COLO668 (cell line): ENCODE results near the gene GALNT17.
A peak's percentile ranks its signal among the peaks of the same experiment; 100 is the strongest.
"Not testable (repeated sequence)": the region's sequence is repeated elsewhere in the genome, so short reads cannot be mapped to it uniquely, and the experiment has no call there.

Experiments
- DNase-seq: peaks from one replicate; lab custom pipeline; 2025; ENCODE audit not compliant: unreplicated experiment; lab: John Stamatoyannopoulos, UW

Gene GALNT17

DNA sequence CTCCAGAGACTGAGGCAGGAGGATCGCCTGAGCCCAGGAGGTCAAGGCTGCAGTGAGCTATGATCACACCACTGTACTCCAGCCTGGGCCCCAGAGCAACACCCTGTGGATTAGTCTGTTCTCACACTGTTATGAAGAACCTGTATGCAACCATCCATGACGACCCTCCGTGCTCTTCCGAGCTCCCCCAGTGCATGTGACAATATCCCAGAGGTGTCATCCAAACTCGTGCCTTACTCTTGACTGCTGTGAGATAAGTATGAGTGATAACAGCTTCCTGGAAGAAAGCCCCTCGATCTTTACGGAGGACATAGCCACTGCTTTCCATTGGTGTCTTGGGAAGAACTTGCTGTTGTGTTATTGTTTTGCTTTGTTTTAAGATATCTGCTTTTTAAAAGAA, 591.9 kb downstream of the GALNT17 start:
- no peak for DNase-seq

- no peak for DNase-seq
Measured at GRCh38 chr7:71727347-71727746, 595.4 kb downstream of the GALNT17 start.

DNA sequence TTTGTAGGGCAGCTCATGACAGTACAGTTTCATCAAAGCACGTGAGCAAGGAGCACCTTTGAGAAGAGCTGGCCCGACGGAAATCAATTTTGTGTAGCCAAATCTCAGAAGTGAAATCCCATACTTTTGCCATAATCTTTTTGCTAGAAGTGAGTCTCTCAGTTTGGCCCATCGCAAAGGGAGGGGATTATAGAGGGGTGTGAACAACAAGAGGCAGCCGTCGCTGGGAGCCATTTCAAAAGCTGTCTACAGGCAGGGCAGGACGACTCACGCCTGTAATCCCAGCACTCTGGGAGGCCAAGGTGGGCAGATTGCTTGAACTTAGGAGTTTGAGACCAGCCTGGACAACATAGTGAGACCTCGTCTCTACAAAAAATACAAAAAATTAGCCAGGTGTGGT, 599.8 kb downstream of the GALNT17 start:
- DNase-seq: no peak

DNA sequence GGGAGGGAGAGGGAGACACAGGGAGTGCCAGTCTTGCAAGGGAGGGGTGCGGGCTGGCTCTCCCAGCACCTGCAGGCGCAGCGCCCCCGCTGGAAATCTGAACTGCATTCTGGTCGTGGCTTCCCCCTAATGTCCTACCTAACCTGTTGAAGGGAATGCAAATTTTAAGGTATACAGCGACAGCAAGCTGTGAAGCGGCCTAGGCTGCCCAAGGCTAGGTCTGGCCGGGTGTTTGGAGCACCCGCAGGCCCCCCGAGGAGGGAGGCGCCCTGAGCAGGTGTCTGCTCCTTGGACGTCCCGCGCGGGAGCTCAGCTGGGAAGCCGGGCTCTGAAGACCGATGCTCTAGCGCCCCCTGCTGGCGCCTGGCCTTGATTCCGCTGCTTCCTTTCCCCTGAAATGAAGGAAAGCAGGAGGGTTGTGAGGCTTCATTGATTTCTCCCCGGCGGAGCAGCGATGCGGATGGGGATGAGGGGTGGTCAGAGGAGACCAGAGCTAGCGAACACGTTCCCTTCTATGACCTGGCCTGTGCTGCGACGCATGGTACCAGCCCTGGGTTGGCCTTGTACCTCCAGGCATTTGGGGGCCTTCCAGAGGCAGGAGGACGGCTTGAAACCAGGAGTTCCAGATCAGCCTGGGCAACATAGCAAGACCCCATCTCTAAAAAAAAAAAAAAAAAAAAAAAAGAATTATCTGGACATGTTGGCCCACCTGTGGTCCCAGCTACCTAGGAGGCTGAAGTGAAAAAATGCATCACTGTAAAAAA, 601.3 kb downstream of the GALNT17 start:
- peak; percentile 64 for DNase-seq

- peak; percentile 49 for DNase-seq
Measured at GRCh38 chr7:71735961-71736556, 604.1 kb downstream of the GALNT17 start.

DNA sequence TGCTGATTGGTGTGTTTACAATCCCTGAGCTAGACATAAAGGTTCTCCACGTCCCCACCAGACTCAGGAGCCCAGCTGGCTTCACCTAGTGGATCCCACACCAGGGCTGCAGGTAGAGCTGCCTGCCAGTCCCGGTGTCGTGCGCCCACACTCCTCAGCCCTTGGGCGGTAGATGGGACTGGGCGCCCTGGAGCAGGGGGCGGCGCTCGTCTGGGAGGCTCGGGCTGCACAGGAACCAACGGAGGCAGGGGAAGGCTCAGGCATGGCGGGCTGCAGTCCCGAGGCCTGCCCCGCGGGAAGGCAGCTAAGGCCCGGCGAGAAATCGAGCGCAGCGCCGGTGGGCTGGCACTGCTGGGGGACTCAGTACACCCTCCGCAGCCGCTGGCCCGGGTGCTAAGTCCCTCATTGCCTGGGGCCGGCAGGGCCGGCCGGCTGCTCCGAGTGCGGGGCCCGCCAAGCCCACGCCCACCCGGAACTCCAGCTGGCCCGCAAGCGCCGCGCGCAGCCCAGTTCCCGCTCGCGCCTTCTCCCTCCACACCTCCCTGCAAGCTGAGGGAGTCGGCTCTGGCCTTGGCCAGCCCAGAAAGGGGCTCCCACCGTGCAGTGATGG, 606.1 kb downstream of the GALNT17 start:
- not testable (repeated sequence) for DNase-seq

DNA sequence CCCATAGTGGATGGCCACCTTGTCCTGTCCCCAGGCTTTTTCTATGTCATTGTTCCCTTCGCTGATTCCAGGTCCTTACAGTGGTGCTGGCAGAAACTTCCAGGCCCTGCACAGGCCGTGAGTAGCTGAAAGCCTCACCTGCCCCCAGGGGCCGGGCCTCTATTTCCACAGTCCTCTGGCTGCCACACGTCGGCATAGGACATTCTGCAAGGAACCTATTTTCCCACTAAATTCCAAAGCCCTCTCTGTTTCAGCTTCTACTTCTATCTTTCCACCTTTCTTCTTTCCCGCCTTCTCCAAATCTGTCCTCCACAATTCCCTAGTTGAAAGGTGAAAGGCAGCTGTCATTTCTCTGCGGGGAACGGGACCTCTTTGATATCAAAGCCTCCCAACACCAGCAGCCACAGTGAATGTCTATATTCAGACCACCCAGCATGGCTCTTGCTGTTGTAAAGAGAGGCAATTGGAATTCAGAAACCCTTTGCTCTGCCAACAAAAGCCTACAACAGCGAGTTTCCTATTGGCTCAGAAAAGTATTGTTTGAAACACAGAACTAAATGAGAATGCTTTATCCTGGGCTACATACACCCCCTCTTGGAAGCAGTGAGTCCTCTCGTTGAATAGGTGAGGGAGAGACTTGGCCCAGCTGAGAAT, 607.7 kb downstream of the GALNT17 start:
- DNase-seq: no peak

DNA sequence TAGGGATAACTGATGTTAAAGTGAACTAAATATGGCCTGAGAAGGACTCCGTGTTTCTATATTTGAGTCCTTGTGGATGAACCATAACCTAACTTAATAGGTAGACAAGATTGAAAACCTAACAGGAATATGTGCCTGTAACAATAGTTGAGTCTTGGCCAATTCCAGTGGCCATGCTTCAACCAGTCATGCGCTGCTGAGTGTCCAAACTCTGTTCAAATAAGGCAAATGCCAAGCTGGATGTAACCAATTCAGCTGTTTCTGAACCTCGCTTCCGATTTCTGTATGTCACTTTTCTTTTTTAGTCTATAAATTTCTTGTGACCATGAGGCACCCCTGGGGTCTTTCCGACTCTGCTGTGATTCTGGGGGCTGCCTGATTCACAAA, 608.2 kb downstream of the GALNT17 start:
- DNase-seq: no peak

- DNase-seq: no peak
Measured at GRCh38 chr7:71746006-71746405, 614.1 kb downstream of the GALNT17 start.

- no peak for DNase-seq
Measured at GRCh38 chr7:71750290-71750689, 618.3 kb downstream of the GALNT17 start.

DNA sequence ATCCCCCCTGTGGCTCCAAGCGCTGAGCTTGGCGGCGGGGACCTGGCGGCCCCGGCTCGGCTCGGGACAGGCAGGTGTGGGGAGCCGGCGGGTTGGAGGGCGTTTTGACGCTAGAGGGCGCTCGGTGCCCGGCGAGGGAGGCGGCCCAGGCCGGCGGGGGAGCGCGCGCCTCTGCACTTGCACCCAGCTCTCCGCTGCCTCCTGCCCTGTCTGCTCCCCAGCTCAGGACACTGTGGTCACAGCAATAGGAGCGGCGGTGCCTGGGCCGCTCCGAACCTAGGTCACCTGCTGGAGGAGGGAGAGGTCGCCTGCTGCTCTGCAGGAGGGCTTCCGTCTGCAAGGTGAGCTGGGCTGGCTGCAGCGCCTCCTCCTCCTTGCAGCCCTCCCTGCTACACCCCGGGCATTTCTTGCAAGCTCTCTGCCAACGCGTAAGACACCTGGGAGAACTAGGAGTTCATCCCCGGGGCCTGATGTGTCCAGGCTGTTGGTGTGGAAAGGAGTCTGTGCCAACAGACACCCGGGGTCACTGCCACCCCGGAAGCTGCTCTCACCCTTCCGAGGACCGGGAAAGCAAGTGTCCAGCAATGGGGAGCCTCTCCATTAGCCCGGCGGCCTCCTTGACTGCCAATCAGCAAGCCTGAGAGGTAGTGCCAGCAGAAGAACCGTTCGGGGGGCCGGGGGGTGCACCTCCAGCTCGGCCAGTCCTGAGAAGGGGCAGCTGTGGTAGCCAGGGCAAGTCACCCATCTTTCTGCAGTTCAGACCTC, 620.4 kb downstream of the GALNT17 start:
- peak; percentile 62 for DNase-seq

GRCh38 chr7:71753236-71753635, 621.3 kb downstream of the GALNT17 start:
- no peak for DNase-seq

DNA sequence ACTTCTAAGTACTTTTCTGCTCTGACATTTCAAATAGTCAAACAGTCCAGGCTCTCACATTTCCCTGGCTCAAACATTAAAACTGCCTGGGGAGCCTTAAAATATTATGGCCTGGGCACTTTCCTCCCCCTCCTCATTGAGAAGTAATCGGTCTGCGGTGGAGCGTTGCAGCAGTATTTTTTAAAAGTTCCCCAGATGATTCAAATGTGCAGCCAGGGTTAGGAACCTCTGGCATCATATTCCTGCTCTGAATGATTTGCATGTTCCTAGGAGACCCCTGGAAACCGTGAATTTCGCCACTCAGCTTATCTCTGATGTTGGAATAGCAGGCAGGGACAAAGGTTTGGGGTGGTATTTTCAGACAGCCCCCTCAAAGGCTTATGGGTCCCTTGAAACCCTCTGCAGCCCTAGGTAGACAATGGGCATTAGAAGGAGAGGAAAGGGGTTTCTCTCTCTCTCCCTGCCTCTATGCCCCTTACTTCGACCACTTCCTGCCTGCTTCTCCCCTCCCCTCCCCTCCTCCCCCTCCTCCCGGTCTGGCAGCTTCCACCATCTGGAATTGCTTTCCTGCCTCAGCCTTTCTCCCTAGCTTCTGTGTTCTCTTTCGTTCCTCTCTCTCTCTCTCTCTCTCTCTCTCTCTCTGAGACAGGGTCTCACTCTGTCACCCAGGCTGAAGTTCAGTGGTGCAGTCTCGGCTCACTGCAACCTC, 622.2 kb downstream of the GALNT17 start:
- DNase-seq: no peak

DNA sequence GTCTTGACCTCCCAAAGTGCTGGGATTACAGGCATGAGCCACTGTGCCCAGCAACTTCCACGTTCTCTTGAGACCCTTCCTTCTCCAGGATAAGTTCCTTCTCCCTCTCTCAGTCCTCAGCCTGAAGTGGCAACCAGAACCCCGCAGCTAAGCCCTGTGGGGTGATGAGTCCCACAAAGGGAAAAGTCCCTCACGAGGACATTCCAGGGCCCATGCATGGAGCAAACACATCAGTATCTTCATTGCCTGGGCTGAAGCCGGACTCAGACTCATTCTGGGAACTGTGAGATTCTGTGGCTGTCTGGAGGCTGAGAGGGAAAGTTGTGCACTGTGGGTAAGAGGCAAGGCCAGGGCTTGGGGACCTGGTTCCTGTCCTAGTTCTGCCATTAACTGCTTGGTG, 622.9 kb downstream of the GALNT17 start:
- no peak for DNase-seq

- DNase-seq: no peak
Measured at GRCh38 chr7:71761336-71761735, 629.4 kb downstream of the GALNT17 start.
